ENCODE data around the gene SRD5A1. TPM values are rescaled to one million over a fixed set of nuclear protein-coding genes. Genes with fewer than 3 reads are reported as not detected.

SRD5A1 gene
- polyA plus RNA-seq, 2 of the 4 experiments (the other 2 are of a cell fraction): 9.7 to 25.4 TPM

DNA sequence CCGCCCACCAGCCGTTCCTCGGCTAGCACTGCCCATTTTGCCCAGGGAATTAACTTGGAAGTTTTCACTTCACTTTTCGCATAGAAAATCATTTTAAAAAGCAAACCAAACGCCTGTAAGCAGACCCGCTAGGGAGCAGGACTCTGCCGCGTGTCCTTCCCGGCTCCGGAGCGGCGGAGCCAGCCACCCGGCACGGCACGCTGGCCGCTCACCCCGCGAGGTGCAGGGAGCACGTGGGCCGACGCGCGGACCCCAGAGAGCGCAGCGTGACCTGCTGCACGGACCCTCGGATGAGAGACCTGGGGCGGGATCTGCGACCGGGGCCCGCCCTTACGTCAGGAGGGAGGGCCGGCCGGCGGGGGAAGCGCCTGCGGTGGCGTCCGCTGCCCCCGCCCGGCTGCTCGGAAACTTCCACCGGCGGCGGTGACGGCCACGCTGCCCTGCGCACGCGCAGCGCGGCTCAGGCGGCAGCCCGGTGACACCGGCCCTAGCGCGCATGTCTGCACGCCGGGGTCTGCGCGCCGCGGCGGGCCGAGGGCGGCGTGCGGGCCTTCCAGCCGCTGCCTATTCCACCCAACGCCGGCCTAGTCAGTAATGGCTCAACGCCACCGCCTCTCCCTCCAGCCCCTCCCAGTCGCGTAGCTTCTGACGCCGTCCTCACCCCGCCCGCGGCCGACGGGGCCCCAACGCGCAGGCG is 79.5 kb downstream of the SRD5A1 start (continued):
- TF ChIP-seq, protein P1, sequence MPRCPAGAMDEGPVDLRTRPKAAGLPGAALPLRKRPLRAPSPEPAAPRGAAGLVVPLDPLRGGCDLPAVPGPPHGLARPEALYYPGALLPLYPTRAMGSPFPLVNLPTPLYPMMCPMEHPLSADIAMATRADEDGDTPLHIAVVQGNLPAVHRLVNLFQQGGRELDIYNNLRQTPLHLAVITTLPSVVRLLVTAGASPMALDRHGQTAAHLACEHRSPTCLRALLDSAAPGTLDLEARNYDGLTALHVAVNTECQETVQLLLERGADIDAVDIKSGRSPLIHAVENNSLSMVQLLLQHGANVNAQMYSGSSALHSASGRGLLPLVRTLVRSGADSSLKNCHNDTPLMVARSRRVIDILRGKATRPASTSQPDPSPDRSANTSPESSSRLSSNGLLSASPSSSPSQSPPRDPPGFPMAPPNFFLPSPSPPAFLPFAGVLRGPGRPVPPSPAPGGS (IDR thresholded peaks at IDR 0.05): peak; percentile 76; the same call in 2 of the 3 replicates
- TF ChIP-seq MAFK (IDR thresholded peaks at IDR 0.05; ENCODE audit: partially characterized antibody): no peak
- TF ChIP-seq JUN (IDR thresholded peaks at IDR 0.05): peak; percentile 86 to 91
- TF ChIP-seq MYC (IDR thresholded peaks at IDR 0.05; ENCODE audit: borderline replicate concordance, low read length): peak; percentile 85
- TF ChIP-seq PHF8 (IDR thresholded peaks at IDR 0.05; ENCODE audit: borderline replicate concordance, low read depth): peak; percentile 84
- TF ChIP-seq HOXB5 (CRISPR knock-in tag; IDR thresholded peaks at IDR 0.05): peak; percentile 72; the same call in 1 of the 2 replicates
- no peak for TF ChIP-seq TFCP2L1 (CRISPR knock-in tag; IDR thresholded peaks at IDR 0.05)
- TF ChIP-seq KDM1A (IDR thresholded peaks at IDR 0.05; ENCODE audit: low read depth): no peak
- TF ChIP-seq, protein P2, sequence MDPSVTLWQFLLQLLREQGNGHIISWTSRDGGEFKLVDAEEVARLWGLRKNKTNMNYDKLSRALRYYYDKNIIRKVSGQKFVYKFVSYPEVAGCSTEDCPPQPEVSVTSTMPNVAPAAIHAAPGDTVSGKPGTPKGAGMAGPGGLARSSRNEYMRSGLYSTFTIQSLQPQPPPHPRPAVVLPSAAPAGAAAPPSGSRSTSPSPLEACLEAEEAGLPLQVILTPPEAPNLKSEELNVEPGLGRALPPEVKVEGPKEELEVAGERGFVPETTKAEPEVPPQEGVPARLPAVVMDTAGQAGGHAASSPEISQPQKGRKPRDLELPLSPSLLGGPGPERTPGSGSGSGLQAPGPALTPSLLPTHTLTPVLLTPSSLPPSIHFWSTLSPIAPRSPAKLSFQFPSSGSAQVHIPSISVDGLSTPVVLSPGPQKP (IDR thresholded peaks at IDR 0.05; ENCODE audit: low read depth, low read length): no peak
- TF ChIP-seq, protein P3, sequence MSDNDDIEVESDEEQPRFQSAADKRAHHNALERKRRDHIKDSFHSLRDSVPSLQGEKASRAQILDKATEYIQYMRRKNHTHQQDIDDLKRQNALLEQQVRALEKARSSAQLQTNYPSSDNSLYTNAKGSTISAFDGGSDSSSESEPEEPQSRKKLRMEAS (IDR thresholded peaks at IDR 0.05): peak; percentile 97
- TF ChIP-seq JUNB (IDR thresholded peaks at IDR 0.05): no peak
- TF ChIP-seq, protein P4, sequence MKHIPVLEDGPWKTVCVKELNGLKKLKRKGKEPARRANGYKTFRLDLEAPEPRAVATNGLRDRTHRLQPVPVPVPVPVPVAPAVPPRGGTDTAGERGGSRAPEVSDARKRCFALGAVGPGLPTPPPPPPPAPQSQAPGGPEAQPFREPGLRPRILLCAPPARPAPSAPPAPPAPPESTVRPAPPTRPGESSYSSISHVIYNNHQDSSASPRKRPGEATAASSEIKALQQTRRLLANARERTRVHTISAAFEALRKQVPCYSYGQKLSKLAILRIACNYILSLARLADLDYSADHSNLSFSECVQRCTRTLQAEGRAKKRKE (CRISPR knock-in tag; IDR thresholded peaks at IDR 0.05; ENCODE audit: low read depth): peak; percentile 18; the same call in 1 of the 2 replicates
- TF ChIP-seq, protein P5, sequence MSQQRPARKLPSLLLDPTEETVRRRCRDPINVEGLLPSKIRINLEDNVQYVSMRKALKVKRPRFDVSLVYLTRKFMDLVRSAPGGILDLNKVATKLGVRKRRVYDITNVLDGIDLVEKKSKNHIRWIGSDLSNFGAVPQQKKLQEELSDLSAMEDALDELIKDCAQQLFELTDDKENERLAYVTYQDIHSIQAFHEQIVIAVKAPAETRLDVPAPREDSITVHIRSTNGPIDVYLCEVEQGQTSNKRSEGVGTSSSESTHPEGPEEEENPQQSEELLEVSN (IDR thresholded peaks at IDR 0.05; ENCODE audit: borderline replicate concordance, low read depth): peak; percentile 59; the same call in 1 of the 2 replicates
- TF ChIP-seq, protein P6, sequence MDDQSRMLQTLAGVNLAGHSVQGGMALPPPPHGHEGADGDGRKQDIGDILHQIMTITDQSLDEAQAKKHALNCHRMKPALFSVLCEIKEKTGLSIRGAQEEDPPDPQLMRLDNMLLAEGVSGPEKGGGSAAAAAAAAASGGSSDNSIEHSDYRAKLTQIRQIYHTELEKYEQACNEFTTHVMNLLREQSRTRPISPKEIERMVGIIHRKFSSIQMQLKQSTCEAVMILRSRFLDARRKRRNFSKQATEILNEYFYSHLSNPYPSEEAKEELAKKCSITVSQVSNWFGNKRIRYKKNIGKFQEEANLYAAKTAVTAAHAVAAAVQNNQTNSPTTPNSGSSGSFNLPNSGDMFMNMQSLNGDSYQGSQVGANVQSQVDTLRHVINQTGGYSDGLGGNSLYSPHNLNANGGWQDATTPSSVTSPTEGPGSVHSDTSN (IDR thresholded peaks at IDR 0.05): no peak
- no peak for TF ChIP-seq NR3C1 (IDR thresholded peaks at IDR 0.05)

DNA sequence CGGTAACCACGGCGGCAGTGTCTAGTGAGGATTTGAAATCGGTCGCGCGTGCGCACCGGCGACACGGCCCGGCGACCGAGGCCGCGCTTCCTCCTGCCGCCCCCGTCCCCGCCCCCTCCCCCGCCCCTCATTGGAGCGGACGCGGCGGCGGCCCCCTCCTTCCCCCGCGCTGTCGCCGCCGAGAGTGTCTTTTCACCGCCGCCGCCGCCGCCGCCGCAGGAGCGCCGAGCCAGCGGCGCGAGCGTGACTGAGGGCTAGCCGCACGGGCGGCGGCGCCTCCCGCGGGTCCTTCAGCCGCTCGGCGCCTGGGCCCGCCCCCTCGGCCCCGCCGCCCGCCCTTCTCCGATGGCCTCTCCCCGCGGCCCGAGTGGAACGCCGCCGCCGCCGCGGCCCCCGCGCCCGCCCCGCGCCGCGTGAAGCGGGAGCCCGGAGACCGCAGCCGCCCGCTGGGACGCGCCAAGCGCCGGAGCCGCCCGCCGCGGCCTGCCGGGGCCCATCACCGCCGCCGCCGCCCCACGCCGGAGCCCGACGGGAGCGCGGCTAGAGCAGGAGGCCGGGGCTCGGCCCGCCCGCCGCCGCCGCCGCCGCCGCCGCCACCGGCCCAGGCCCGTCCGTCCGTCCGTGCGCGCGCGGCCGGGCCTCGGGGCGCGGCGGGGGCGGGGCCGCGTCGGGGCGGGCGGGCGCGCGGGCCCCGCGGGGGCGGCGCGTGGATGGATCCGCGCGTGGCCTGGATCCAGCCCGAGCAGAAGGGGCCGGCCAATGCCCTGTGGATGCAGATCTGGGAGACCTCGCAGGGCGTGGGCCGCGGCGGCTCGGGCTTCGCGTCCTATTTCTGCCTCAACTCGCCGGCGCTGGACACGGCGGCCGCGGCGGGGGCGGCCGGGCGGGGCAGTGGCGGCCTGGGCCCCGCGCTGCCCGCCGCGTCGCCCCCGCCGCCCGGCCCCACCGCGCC is 80.3 kb downstream of the SRD5A1 start, which contains the start of gene TENT4A:
TENT4A (plus strand) TSS at position 159 of the 952 bp plus-strand sequence; CDS start at position 711, 552 bp downstream.
- H3K4me3 ChIP-seq: peak within 1 kb of the TSS; percentile 78
- peak within 1 kb of the TSS; percentile 90 to 96 for H3K27ac ChIP-seq
- H3K4me1 ChIP-seq: peaks cover 25% of the 10 kb centered on the region; the same call in 2 of the 3 replicates
- ATAC-seq (peak in 1 of 2 experiments; percentile 63; a peak in 3 of 6 replicates), DNase-seq (ENCODE audit: low read depth in 1 of 2, low spot score in 1 of 2) (peak; percentile 6 to 92), FAIRE-seq (no peak)
- H3K9me3 ChIP-seq: no peaks in the 10 kb centered on the region
- TF ChIP-seq FOSL2 (IDR thresholded peaks at IDR 0.05) (no peak), FOSL2 (CRISPR knock-in tag; IDR thresholded peaks at IDR 0.05) (no peak), MAZ (IDR thresholded peaks at IDR 0.05; ENCODE audit: borderline replicate concordance, low read depth, low read length) (no peak), RNF2 (IDR thresholded peaks at IDR 0.05; ENCODE audit: borderline replicate concordance, low read depth) (no peak), POLR2A (IDR thresholded peaks at IDR 0.05; ENCODE audit: low read length) (peak; percentile 20; the same call in 1 of the 2 replicates), NR3C1 (IDR thresholded peaks at IDR 0.05) (no peak)
- TF ChIP-seq, protein P7, sequence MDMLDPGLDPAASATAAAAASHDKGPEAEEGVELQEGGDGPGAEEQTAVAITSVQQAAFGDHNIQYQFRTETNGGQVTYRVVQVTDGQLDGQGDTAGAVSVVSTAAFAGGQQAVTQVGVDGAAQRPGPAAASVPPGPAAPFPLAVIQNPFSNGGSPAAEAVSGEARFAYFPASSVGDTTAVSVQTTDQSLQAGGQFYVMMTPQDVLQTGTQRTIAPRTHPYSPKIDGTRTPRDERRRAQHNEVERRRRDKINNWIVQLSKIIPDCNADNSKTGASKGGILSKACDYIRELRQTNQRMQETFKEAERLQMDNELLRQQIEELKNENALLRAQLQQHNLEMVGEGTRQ (IDR thresholded peaks at IDR 0.05): no peak
- 1% methylated on average over 14 of the region's 174 CpGs for WGBS (ENCODE audit: missing lambda C conversion rate)
- CTCF ChIA-PET: no interaction called here
- POLR2A ChIA-PET: interaction anchor here (1.0 to 2.3 kb wide), 6 partner anchors 18 to 81 kb away, joined by 3 to 23 read pairs (median 3); partner anchors contain the start of genes NSUN2 and SRD5A1
- peak within 1 kb of the TSS; percentile 89 for H3K4me2 ChIP-seq

All from A549 (cell line).